Cardiac septum (tissue), 1 donor: ENCODE data around the gene RASIP1. TPM values are rescaled to one million over a fixed set of nuclear protein-coding genes. Genes with fewer than 3 reads are reported as not detected.
A peak's percentile ranks its signal among the peaks of the same experiment; 100 is the strongest.

Experiments
- DNase-seq: peaks from one replicate; pipeline ENCODE4 v3.0.0-alpha.2; 2020; ENCODE audit warnings: low spot score
- intact Hi-C: fragments of 100-400 bp; cut with DNase I; formaldehyde crosslinking; loops from one replicate; pipeline ENCODE4 v1.14.0; 2022
- total RNA-seq: library from RNA; stranded (reverse); fragmentation: NEBNext Ultra II Directional; extraction: Animal tissue kit (Norgen Biotek cat#: 25700); gene quantifications from one replicate; pipeline ENCODE4 v1.2.1, GENCODE V29; 2021
- donor health status: DM: no; HTN: no; CAD: no.

Gene RASIP1
- total RNA-seq, 1 donor from 2014 or later: 13.6 TPM

GRCh38 chr19:48756686-48757085 is 16.3 kb upstream of the RASIP1 start:
- no peak for DNase-seq
- intact Hi-C loops: no loop called here

GRCh38 chr19:48756212-48756611 is 15.8 kb upstream of the RASIP1 start:
- no peak for DNase-seq
- intact Hi-C loops: no loop called here

- intact Hi-C loops: no loop called here
- no peak for DNase-seq
These were observed 15.4 kb upstream of the RASIP1 start for GRCh38 chr19:48755787-48756186.

GRCh38 chr19:48755084-48755641 is 14.8 kb upstream of the RASIP1 start, which contains the start of gene FGF21:
Gene FGF21 (plus strand): TSS chr19:48755524. CDS start chr19:48756237, 713 bp downstream.
- intact Hi-C loops: no loop called here
- DNase-seq: no peak

- intact Hi-C loops: no loop called here
- DNase-seq: peak; percentile 86
These were observed 12.3 kb upstream of the RASIP1 start, which contains the start of gene FUT1 for GRCh38 chr19:48752496-48753365. Gene FUT1 (minus strand): TSS chr19:48752641. CDS start chr19:48751281, 1,360 bp downstream.

- intact Hi-C loops: no loop called here
- DNase-seq: no peak
These were observed 11.6 kb upstream of the RASIP1 start for GRCh38 chr19:48751845-48752495.

GRCh38 chr19:48750771-48751504 is 10.5 kb upstream of the RASIP1 start:
- DNase-seq: no peak
- intact Hi-C loops: no loop called here

GRCh38 chr19:48750351-48750750 is 9.9 kb upstream of the RASIP1 start:
- intact Hi-C loops: no loop called here

GRCh38 chr19:48749571-48750198 is 9.3 kb upstream of the RASIP1 start:
- DNase-seq: no peak
- intact Hi-C loops: no loop called here

More at GRCh38 chr19:48750351-48750750, 9.9 kb upstream of the RASIP1 start:
- DNase-seq: no peak

GRCh38 chr19:48746738-48747575 is 6.5 kb upstream of the RASIP1 start, which contains the start of gene IZUMO1:
Gene IZUMO1 (minus strand): TSS chr19:48746909. CDS start chr19:48745859, 1,050 bp downstream.
- DNase-seq: peak; percentile 85
- intact Hi-C loops: no loop called here

- intact Hi-C loops: no loop called here
- no peak for DNase-seq
These were observed 5.7 kb upstream of the RASIP1 start for GRCh38 chr19:48746110-48746509.

- no peak for DNase-seq
- intact Hi-C loops: no loop called here
These were observed 5.0 kb upstream of the RASIP1 start for GRCh38 chr19:48745208-48745995.

GRCh38 chr19:48742096-48742495 is 1.7 kb upstream of the RASIP1 start:
- DNase-seq: no peak
- intact Hi-C loops: no loop called here

GRCh38 chr19:48741129-48741999 is 954 bp upstream of the RASIP1 start:
- no peak for DNase-seq
- intact Hi-C loops: no loop called here

- no peak for DNase-seq
- intact Hi-C loops: loop anchor here (2.0 kb wide), 1 partner anchor 65 kb away; no protein-coding TSS in a partner anchor
These were observed 826 bp downstream of the RASIP1 start for GRCh38 chr19:48739404-48740163.
